Small intestine (tissue), 7 donors: ENCODE results near the gene PTPRU. TPM values are rescaled to one million over a fixed set of nuclear protein-coding genes. Genes with fewer than 3 reads are reported as not detected.
A peak's percentile ranks its signal among the peaks of the same experiment; 100 is the strongest.

Experiments used
- DNase-seq, 2 donors: peaks; one replicate each; pipeline versions ENCODE4 v3.0.0 to v3.0.0-alpha.2; 2013
- FAIRE-seq: peaks from 2 replicates; lab custom pipeline; 2012; peaks lifted over from hg19 to GRCh38; lab: Jason Lieb, UNC
- H3K27ac ChIP-seq, 3 donors: one replicate each; pipeline ENCODE4 v1.5.1; 2013; ENCODE audit warnings: low read length in 2 of 3, mild to moderate bottlenecking in 2 of 3, control low read depth in 1 of 3, inconsistent platforms in 1 of 3, low read depth in 1 of 3, moderate library complexity in 1 of 3
- H3K27me3 ChIP-seq, 3 donors: one replicate each; pipeline ENCODE4 v1.6.1; 2013; ENCODE audit warnings: low read length in 3 of 3, inconsistent platforms in 1 of 3; ENCODE audit not compliant: control insufficient read depth in 3 of 3, insufficient read depth in 3 of 3
- H3K36me3 ChIP-seq, 3 donors: one replicate each; pipeline ENCODE4 v1.6.1; 2013; ENCODE audit warnings: low read length in 3 of 3, inconsistent platforms in 1 of 3, low read depth in 1 of 3, mild to moderate bottlenecking in 1 of 3, moderate library complexity in 1 of 3; ENCODE audit not compliant: control insufficient read depth in 3 of 3, insufficient read depth in 2 of 3
- H3K4me1 ChIP-seq, 3 donors: one replicate each; pipeline ENCODE4 v1.6.1; 2013; ENCODE audit warnings: low read length in 2 of 3, inconsistent platforms in 1 of 3, low read depth in 1 of 3, mild to moderate bottlenecking in 1 of 3, moderate library complexity in 1 of 3; ENCODE audit not compliant: control insufficient read depth in 3 of 3, insufficient read depth in 2 of 3
- H3K4me3 ChIP-seq, 3 donors: one replicate each; pipeline ENCODE4 v1.5.1; 2013; ENCODE audit warnings: low read length in 3 of 3, control low read depth in 1 of 3, inconsistent platforms in 1 of 3, low read depth in 1 of 3, mild to moderate bottlenecking in 1 of 3, moderate library complexity in 1 of 3
- H3K9me3 ChIP-seq, 2 donors: one replicate each; pipeline ENCODE4 v1.6.1; 2013; ENCODE audit warnings: low read depth in 1 of 2, low read length in 1 of 2; ENCODE audit not compliant: control insufficient read depth in 2 of 2, insufficient read depth in 1 of 2
- WGBS, 3 donors: extraction: QIAGEN DNeasy Blood & Tissue Kit; methylation state at CpG; one replicate each; pipeline ENCODE4 v1.1.7; 2013; 5-methylcytosine and 5-hydroxymethylcytosine counted together
- polyA plus RNA-seq, 4 donors: library from polyadenylated mRNA; stranded (reverse) in 3 of 4; unstranded in 1 of 4; fragments of 200-250 nt in 3 of 4; fragments of 120-200 nt in 1 of 4; gene quantifications; one replicate each; pipeline versions ENCODE4 v1.2.1 to v1.2.3, GENCODE V29; 2013
- donor health status: healthy with polysubstance abuse.
- donor health status: control.
- donor health status: control.
- donor health status: Bipolar disorder and iron deficiency.
- donor health status: healthy.

PTPRU gene
- polyA plus RNA-seq, 4 donors, result 0.27 to 44.5 (median 4.3) TPM; not detected in 1

DNA sequence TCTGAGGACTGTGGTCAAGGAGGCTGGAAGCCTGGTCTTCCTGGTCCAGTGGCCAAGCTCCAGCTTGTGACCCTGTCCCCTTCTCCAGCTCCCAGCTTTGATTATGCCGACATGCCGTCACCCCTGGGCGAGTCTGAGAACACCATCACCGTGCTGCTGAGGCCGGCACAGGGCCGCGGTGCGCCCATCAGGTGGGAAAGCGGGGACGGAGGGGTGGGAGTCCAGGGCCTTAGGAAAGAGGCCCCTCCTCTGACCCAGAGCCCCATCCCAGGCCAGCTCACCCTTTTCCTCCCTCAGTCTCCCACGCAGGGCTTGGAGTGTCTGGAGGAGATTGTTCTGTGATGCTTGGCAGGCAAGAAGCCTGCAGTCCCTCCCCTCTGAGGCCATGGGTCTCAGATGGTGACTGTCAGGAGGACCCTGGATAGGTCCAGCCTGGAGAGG, 43.6 kb downstream of the PTPRU start:
- Histone ChIP-seq H3K27ac (no peak overlapping the region), H3K4me1 (no peaks in the 10 kb centered on the region), H3K36me3 (peaks cover 0 to 3% (median 0%) of the 10 kb centered on the region in 3 donors), H3K4me3 (no peak overlapping the region), H3K27me3 (no peaks in the 10 kb centered on the region), H3K9me3 (no peaks in the 10 kb centered on the region)
- WGBS, 3 donors, result 91 to 94% (median 92%) methylated on average over 11 of the region's 11 CpGs
- no peak for FAIRE-seq
- no peak for DNase-seq

DNA sequence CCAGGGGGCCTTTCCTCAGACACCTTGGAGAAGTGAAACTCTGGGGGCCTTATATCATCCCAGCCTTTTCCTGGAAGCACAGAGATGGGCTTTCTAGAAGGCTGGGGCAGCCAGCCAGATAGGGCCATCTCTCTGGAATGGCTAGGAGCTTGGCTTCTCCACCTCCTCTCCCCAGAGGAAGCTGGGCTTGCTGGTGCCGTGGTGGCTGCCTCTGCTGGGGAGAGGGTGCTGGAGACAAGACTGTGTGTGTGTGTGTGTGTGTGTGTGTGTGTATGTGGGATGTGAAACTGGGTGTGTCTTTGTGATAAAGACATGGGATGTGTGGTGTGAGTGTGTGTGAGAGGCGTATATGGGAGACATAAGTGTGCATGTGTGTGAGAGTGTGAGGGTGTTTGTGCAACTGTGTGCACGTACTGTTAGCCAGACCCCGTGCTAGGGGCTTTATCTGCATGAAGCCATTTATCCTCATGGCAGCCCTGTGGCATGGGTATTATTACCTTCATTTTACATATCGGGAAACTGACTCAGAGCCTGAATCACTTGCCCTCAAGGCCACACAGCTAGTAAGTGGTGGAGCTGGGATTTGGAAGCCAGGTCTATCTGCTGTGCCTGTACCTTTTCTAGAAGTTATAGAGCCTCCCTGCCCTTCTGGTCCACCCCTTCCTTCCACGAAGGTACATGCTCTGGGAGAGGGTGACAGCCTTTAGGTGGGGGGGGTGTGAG, 44.2 kb downstream of the PTPRU start:
- no peak overlapping the region for H3K27ac ChIP-seq
- 65 to 72% (median 66%) methylated on average over 6 of the region's 6 CpGs for WGBS, 3 donors
- H3K4me3 ChIP-seq, result no peak overlapping the region
- DNase-seq (no peak), FAIRE-seq (no peak)
- peaks cover 0 to 5% (median 0%) of the 10 kb centered on the region in 3 donors for H3K36me3 ChIP-seq
- no peaks in the 10 kb centered on the region for H3K4me1 ChIP-seq
- H3K9me3 ChIP-seq, result no peaks in the 10 kb centered on the region
- no peaks in the 10 kb centered on the region for H3K27me3 ChIP-seq

DNA sequence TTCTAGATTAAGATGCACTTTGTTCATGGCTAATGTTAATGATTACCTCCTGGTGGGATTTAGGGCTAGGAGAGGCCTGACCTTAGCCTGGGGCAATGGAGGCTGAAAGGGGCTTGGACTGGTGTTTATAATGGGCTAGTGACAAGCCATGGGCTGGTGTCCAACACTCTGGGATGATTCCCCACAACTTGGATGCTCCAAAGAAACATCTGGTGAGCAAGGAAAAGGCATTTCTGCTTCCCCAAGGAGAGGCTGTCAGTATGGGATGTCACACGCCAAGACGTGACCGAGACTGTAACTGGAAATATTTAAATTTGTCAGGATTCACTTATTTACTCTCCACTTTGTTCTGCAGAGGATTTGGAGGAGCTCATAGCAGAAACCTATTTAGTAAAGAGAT, 45.2 kb downstream of the PTPRU start:
- peaks cover 0 to 5% (median 0%) of the 10 kb centered on the region in 3 donors for H3K36me3 ChIP-seq
- DNase-seq (no peak), FAIRE-seq (no peak)
- no peak overlapping the region for H3K27ac ChIP-seq
- 55 to 83% (median 57%) methylated on average over 3 of the region's 3 CpGs for WGBS, 3 donors
- no peaks in the 10 kb centered on the region for H3K27me3 ChIP-seq
- H3K4me1 ChIP-seq, result no peaks in the 10 kb centered on the region
- H3K4me3 ChIP-seq, result no peak overlapping the region
- H3K9me3 ChIP-seq, result no peaks in the 10 kb centered on the region

DNA sequence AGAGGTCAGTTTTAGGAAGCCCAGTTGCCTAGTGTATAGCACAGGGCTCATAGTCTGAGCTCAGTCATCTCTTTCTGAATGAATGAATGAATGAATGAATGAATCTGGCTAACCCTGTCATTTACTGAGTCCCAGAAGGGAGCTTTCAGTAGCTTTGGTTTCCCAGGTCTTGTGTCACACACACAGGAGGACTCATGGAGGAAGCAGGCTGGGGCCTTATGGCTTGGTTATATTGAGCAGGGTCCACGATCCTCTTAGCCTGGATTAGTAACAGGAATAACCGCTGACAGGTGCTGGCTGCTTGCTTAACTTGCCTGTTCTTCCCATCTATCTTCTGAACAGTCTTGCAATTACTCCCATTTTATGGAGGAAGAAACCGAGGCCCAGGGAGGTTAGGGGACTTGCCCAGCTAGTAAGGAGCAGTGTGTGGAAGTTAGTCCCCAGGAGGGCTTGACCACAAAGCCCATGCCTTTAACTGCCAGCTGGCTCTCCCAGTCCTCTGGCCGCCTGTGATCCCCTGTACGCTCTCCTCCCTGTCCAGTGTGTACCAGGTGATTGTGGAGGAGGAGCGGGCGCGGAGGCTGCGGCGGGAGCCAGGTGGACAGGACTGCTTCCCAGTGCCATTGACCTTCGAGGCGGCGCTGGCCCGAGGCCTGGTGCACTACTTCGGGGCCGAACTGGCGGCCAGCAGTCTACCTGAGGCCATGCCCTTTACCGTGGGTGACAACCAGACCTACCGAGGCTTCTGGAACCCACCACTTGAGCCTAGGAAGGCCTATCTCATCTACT, 46.0 kb downstream of the PTPRU start:
- Histone ChIP-seq H3K36me3 (peaks cover 0 to 5% (median 0%) of the 10 kb centered on the region in 3 donors), H3K4me3 (no peak overlapping the region), H3K27ac (no peak overlapping the region), H3K27me3 (no peaks in the 10 kb centered on the region), H3K9me3 (no peaks in the 10 kb centered on the region), H3K4me1 (no peaks in the 10 kb centered on the region)
- FAIRE-seq (no peak), DNase-seq (no peak)
- WGBS, 3 donors, result 87 to 92% (median 90%) methylated on average over 19 of the region's 19 CpGs

DNA sequence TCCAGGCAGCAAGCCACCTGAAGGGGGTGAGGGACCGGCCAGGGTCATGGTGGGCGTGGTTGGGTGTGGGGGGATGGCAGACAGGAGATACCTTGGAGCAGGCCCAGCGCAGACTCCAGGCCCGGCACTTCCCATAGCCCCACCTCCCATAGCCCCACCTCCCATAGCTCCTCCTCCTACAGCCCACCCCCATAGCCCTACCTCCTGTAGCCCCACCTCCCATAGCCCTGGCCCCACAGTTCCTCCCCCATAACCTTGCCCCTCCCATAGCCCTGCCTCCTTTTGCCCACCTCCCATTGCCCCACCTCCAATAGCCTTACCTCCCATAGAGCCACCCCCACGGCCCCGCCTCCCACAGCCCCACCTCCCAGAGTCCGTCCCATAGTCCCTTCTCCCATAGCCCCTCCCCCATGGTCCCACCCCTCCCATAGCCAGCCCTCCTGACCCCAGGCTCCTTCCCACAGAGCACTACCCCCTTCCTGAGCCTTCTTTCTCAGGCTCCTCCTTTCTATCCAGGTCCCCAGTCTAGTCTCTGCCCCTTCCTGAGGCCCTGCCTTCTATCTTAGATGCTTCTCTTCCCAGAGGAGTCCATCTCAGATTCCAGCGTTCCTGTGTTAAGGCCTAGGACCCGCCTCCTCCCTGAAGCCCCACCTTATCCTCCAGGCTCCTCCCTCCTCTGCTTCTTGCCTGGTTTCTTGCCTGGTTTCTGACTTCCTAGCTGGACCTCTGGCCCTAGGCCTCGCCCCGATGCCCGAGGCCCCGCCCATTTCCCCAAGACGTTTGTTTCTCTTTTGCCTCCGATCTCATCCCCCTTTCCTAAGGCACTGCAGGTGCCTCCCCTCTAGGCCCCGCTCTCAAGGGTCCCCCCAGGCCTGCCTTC, 46.8 kb downstream of the PTPRU start:
- H3K9me3 ChIP-seq, result no peaks in the 10 kb centered on the region
- 19 to 30% (median 23%) methylated on average over 15 to 16 of the region's 16 CpGs for WGBS, 3 donors
- H3K27ac ChIP-seq, result peak overlapping the region in 1 of 3 donors; percentile 42
- peaks cover 0 to 5% (median 0%) of the 10 kb centered on the region in 3 donors for H3K36me3 ChIP-seq
- peak overlapping the region in 1 of 3 donors; percentile 35 for H3K4me3 ChIP-seq
- H3K27me3 ChIP-seq, result no peaks in the 10 kb centered on the region
- FAIRE-seq (no peak), DNase-seq (peak; percentile 40 to 91)
- H3K4me1 ChIP-seq, result no peaks in the 10 kb centered on the region

DNA sequence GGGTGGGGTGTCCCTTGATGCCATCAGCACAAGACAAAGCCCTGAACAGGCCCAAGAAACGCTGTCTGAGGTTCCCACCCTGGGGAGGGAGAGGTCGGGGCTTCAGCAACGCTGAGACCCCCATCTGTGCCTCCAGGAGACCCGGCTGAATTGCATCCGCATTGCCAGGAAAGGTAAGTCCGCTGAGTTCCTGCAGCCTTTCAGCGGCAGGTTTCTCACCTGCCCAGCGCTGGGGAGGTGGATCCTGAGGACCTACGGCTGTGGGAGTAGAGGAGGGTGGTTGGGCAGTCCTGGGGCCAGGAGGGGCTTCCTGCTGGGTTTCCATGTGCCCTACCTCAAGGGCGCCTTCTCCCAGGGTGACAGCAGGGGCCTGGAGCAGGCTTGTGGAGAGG, 47.5 kb downstream of the PTPRU start:
- no peaks in the 10 kb centered on the region for H3K4me1 ChIP-seq
- H3K27ac ChIP-seq, result no peak overlapping the region
- H3K36me3 ChIP-seq, result peaks cover 0 to 5% (median 0%) of the 10 kb centered on the region in 3 donors
- H3K27me3 ChIP-seq, result no peaks in the 10 kb centered on the region
- FAIRE-seq (no peak), DNase-seq (no peak)
- peak overlapping the region in 1 of 3 donors; percentile 35 for H3K4me3 ChIP-seq
- 72 to 74% (median 74%) methylated on average over 10 of the region's 10 CpGs for WGBS, 3 donors
- no peaks in the 10 kb centered on the region for H3K9me3 ChIP-seq

DNA sequence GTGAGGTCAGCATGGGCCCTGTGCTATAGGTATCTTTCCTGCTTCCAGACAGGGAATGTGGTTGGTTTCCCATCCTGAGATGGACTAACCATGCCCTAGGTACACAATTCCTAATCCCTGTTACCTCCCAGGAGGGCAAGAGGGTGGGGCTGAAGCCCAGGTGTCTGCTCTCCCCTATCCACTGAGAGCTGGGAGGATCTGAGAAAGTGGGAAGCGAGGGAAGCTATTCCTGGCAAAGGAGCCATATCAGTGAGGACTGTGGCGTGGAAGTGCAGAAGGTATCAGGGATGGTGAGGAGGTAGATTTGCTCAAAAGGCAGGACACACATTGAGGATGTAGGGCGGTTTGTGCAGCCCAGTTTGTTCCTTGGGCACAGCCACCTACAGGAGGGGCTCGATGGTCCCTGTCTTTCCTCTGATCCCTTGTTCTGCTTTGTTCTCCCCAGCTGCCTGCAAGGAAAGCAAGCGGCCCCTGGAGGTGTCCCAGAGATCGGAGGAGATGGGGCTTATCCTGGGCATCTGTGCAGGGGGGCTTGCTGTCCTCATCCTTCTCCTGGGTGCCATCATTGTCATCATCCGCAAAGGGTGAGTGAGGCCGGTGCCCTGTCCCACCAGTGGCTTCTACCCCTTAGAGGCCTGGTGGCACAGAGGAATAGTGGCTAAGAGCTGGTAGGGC, 48.1 kb downstream of the PTPRU start:
- no peaks in the 10 kb centered on the region for H3K4me1 ChIP-seq
- 90 to 94% (median 91%) methylated on average over 6 to 8 of the region's 8 CpGs for WGBS, 3 donors
- no peak for FAIRE-seq
- H3K27ac ChIP-seq, result no peak overlapping the region
- no peaks in the 10 kb centered on the region for H3K9me3 ChIP-seq
- H3K36me3 ChIP-seq, result peaks cover 0 to 5% (median 0%) of the 10 kb centered on the region in 3 donors
- DNase-seq, result no peak
- H3K4me3 ChIP-seq, result no peak overlapping the region
- H3K27me3 ChIP-seq, result no peaks in the 10 kb centered on the region
